Fibroblast of skin of back (primary cell): Measurements from ENCODE around the gene LBR.

Experiments used
- DNase-seq: peaks from one replicate; pipeline ENCODE4 v3.0.0-alpha.2; 2013

LBR gene

GRCh38 chr1:225373155-225373554 is 54.7 kb downstream of the LBR start:
- DNase-seq = no peak

- no peak for DNase-seq
These were observed 56.4 kb downstream of the LBR start for GRCh38 chr1:225371366-225372010.

- DNase-seq = no peak
These were observed 59.7 kb downstream of the LBR start for GRCh38 chr1:225368036-225368552.

- DNase-seq = no peak
These were observed 61.3 kb downstream of the LBR start for GRCh38 chr1:225366552-225366951.

GRCh38 chr1:225366018-225366417 is 61.8 kb downstream of the LBR start:
- DNase-seq = no peak

GRCh38 chr1:225364439-225364838 is 63.4 kb downstream of the LBR start:
- no peak for DNase-seq

- no peak for DNase-seq
These were observed 65.0 kb downstream of the LBR start for GRCh38 chr1:225362805-225363204.

GRCh38 chr1:225361176-225361575 is 66.7 kb downstream of the LBR start:
- DNase-seq = no peak

- no peak for DNase-seq
These were observed 67.7 kb downstream of the LBR start for GRCh38 chr1:225360119-225360518.

GRCh38 chr1:225355863-225356262 is 72.0 kb downstream of the LBR start:
- no peak for DNase-seq

- no peak for DNase-seq
These were observed 72.9 kb downstream of the LBR start for GRCh38 chr1:225354906-225355305.
